22Rv1 (cell line): ENCODE data around the gene CCM2.

Experiments used
- ZFX ChIP-seq: fragments of 450-650 bp; IDR thresholded peaks from 2 replicates; pipeline ENCODE4 v1.6.1; 2017; ENCODE audit warnings: antibody characterized with exemption, borderline replicate concordance
- TF ChIP-seq, protein P1 (sequence below): fragments of 450-650 bp; IDR thresholded peaks from 2 replicates; pipeline ENCODE4 v1.5.1; 2017; ENCODE audit warnings: mild to moderate bottlenecking

DNA sequence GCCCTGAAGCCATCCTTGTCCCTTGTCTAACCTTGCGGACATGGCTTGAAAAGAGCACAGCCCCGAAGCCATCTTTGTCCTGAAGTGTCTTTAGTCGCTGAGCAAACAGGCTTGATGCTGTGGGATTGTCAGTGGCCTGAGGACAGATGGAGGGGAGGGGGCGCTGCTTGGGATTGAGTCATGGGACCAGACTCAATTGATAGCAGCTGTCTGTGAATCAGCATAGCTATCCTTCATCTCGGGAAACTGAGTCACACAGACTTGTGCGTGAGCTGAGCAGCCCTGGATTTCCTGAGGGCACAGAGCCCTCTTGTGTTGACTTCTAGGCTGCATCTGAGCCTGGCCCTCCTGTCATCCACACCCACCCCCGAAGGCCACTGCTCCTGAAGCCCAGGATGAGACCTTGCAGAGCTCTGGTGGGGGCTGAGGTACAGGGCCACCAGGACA lies 35.6 kb upstream of the CCM2 start:
- TF ChIP-seq, protein P1, sequence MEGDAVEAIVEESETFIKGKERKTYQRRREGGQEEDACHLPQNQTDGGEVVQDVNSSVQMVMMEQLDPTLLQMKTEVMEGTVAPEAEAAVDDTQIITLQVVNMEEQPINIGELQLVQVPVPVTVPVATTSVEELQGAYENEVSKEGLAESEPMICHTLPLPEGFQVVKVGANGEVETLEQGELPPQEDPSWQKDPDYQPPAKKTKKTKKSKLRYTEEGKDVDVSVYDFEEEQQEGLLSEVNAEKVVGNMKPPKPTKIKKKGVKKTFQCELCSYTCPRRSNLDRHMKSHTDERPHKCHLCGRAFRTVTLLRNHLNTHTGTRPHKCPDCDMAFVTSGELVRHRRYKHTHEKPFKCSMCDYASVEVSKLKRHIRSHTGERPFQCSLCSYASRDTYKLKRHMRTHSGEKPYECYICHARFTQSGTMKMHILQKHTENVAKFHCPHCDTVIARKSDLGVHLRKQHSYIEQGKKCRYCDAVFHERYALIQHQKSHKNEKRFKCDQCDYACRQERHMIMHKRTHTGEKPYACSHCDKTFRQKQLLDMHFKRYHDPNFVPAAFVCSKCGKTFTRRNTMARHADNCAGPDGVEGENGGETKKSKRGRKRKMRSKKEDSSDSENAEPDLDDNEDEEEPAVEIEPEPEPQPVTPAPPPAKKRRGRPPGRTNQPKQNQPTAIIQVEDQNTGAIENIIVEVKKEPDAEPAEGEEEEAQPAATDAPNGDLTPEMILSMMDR = peak; percentile 37
- TF ChIP-seq ZFX = no peak
